ENCODE results near the gene PLTP. TPM values are rescaled to one million over a fixed set of nuclear protein-coding genes. Genes with fewer than 3 reads are reported as not detected.

The PLTP gene
- total RNA-seq, 1 donor from 2014 or later: 4.0 TPM

- intact Hi-C loops (cut with micrococcal nuclease): no loop called here
- Mint-ChIP-seq H3K27me3 (no peaks in the 10 kb centered on the region), H3K27ac (no peak overlapping the region), H3K36me3 (ENCODE audit: low read depth) (peaks cover 26% of the 10 kb centered on the region), H3K9me3 (no peaks in the 10 kb centered on the region), H3K4me1 (peaks cover 12% of the 10 kb centered on the region), H3K4me3 (no peak overlapping the region)
- DNase-seq: no peak
These were observed 59.6 kb downstream of the PLTP start for GRCh38 chr20:45852326-45852725.

GRCh38 chr20:45851501-45851900 is 60.5 kb downstream of the PLTP start:
- Mint-ChIP-seq H3K9me3 (no peaks in the 10 kb centered on the region), H3K27me3 (no peaks in the 10 kb centered on the region), H3K36me3 (ENCODE audit: low read depth) (peaks cover 27% of the 10 kb centered on the region), H3K4me1 (peaks cover 11% of the 10 kb centered on the region), H3K4me3 (no peak overlapping the region), H3K27ac (no peak overlapping the region)
- intact Hi-C loops (cut with micrococcal nuclease): no loop called here
- DNase-seq: no peak

DNA sequence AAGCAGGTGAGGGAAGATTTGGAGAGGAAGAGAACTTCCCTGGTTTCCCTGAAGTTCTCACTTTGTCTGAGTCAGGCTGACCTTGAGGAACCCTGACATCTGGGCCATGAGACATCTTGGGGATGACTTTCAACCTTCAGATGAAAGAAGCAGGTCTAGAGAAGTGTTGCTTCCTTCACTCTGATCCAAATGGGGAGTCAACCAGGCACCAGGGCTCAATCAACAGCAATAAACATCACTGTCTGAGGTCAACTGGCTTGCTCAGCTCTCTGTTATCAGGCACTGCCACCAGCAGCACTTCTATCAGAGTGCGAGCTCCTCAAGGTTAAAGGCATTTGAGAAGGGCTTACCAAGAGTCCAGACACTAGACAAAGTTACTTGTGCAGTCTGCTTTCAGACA is 61.0 kb downstream of the PLTP start:
- Mint-ChIP-seq H3K9me3 (no peaks in the 10 kb centered on the region), H3K4me1 (peaks cover 9% of the 10 kb centered on the region), H3K27ac (no peak overlapping the region), H3K36me3 (ENCODE audit: low read depth) (peaks cover 30% of the 10 kb centered on the region), H3K4me3 (no peak overlapping the region), H3K27me3 (no peaks in the 10 kb centered on the region)
- DNase-seq: no peak
- intact Hi-C loops (cut with micrococcal nuclease): no loop called here

DNA sequence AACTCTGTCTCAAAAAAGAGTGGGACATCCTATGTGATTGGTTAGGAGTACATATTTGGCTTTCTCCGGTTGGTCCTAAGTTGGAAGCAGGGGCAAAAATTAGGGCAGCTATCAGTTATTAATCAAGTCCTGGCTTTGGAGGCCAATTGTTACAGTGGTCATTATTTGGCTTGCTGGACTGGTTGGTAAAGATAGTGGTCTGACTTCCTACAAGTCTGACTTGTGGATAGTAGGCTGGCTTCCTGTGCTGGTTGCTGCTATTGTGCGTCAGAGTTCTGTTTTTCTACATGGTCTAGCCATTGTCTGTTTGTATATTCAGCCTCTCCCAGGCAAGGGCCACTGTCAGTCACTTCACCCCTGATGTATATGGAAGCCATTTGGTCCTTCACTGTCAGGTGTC is 61.7 kb downstream of the PLTP start:
- H3K9me3 Mint-ChIP-seq: no peaks in the 10 kb centered on the region
- H3K27ac Mint-ChIP-seq: no peak overlapping the region
- H3K27me3 Mint-ChIP-seq: no peaks in the 10 kb centered on the region
- H3K36me3 Mint-ChIP-seq (ENCODE audit: low read depth): peaks cover 36% of the 10 kb centered on the region
- intact Hi-C loops (cut with micrococcal nuclease): no loop called here
- no peak for DNase-seq
- H3K4me1 Mint-ChIP-seq: peaks cover 6% of the 10 kb centered on the region
- H3K4me3 Mint-ChIP-seq: no peak overlapping the region

DNA sequence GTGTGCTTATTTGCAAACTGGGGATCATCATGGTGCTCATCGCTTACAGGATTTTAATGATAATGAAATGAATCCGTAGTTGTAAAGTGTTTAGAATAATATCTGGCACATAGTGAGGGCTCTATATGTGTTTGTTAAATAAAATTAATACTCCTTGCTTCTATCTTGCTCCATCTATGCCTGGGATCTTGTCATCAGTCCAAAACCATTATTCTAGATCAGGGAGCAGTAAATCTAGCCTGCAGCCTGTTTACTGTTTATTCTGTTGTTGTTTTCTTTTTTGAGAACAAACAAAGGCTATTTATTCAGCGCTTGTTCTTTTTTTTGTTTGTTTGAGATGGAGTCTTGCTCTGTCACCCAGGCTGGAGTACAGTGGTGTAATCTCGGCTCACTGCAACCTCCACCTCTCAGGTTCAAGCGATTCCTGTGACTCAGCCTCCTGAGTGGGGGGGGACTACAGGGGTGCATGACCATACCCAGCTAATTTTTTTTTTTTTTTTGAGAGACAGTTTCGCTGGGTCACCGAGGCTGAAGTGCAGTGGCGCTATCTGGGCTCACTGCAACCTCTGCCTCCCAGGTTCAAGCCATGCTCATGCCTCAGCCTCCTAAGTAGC is 62.9 kb downstream of the PLTP start:
- H3K27ac Mint-ChIP-seq: no peak overlapping the region
- DNase-seq: no peak
- H3K27me3 Mint-ChIP-seq: no peaks in the 10 kb centered on the region
- intact Hi-C loops (cut with micrococcal nuclease): no loop called here
- peaks cover 37% of the 10 kb centered on the region for H3K36me3 Mint-ChIP-seq (ENCODE audit: low read depth)
- H3K4me1 Mint-ChIP-seq: peaks cover 2% of the 10 kb centered on the region
- H3K4me3 Mint-ChIP-seq: no peak overlapping the region
- no peaks in the 10 kb centered on the region for H3K9me3 Mint-ChIP-seq

Other genes with a start within 250 kb of the PLTP start
- not detected in 2 replicates for gene WFDC11, start 241.9 kb downstream of the PLTP start, total RNA-seq
- not detected in 2 replicates for gene WFDC13, start 210.1 kb downstream of the PLTP start, total RNA-seq
- not detected in 2 replicates for gene WFDC10B, start 207.1 kb downstream of the PLTP start, total RNA-seq
- gene SPINT4, start 189.8 kb downstream of the PLTP start, total RNA-seq: not detected in 2 replicates
- not detected in 2 replicates for gene WFDC3, start 120.3 kb downstream of the PLTP start, total RNA-seq
- gene DNTTIP1, start 120.2 kb downstream of the PLTP start, total RNA-seq: 31.9 and 35.3 TPM in 2 replicates
- gene UBE2C, start 99.5 kb downstream of the PLTP start, total RNA-seq: 113 and 115 TPM in 2 replicates
- gene TNNC2, start 84.8 kb downstream of the PLTP start, total RNA-seq: not detected in 2 replicates
- gene SNX21, start 78.4 kb downstream of the PLTP start, total RNA-seq: 0.47 and 0.89 TPM in 2 replicates
- gene ACOT8, start 54.8 kb downstream of the PLTP start, total RNA-seq: 27.6 and 28.5 TPM in 2 replicates
- 5.5 and 6.0 TPM in 2 replicates for gene ZSWIM3, start 54.5 kb downstream of the PLTP start, total RNA-seq
- gene ZSWIM1, start 30.9 kb downstream of the PLTP start, total RNA-seq: 9.4 and 10.4 TPM in 2 replicates
- gene SPATA25, start 24.5 kb downstream of the PLTP start, total RNA-seq: 0.47 and 1.8 TPM in 2 replicates
- gene NEURL2, start 20.9 kb downstream of the PLTP start, total RNA-seq: 2.0 and 2.4 TPM in 2 replicates
- gene CTSA, start 20.8 kb downstream of the PLTP start, total RNA-seq: 48.7 and 50.8 TPM in 2 replicates
- 26.1 and 27.8 TPM in 2 replicates for gene PCIF1, start 22.5 kb upstream of the PLTP start, total RNA-seq
- gene ZNF335, start 60.0 kb upstream of the PLTP start, total RNA-seq: 37.5 and 39.5 TPM in 2 replicates
- 0.19 and 0.28 TPM in 2 replicates for gene MMP9, start 96.8 kb upstream of the PLTP start, total RNA-seq
- gene SLC12A5, start 117.1 kb upstream of the PLTP start, total RNA-seq: not detected in 2 replicates
- 27.6 and 30.3 TPM in 2 replicates for gene NCOA5, start 177.8 kb upstream of the PLTP start, total RNA-seq
- gene CD40, start 206.2 kb upstream of the PLTP start, total RNA-seq: 2.5 and 2.7 TPM in 2 replicates

Measured in activated CD4-positive, alpha-beta T cell treated with anti-CD3 and anti-CD28 coated beads, Interleukin-2, amount 10 ng/mL, durations not matched to agents 24 days and 14 days (primary cell).